NT2/D1 (cell line): ENCODE results near the gene GPRC5C.

Source experiments
- SUZ12 ChIP-seq: IDR thresholded peaks from 2 replicates; pipeline ENCODE4 v1.6.1; 2011; ENCODE audit not compliant: insufficient read length, insufficient read depth; ENCODE audit errors: extremely low read depth
- YY1 ChIP-seq: IDR thresholded peaks from 2 replicates; pipeline ENCODE4 v1.6.1; 2011; ENCODE audit not compliant: insufficient read length, insufficient read depth
- ZNF274 ChIP-seq: IDR thresholded peaks from 2 replicates; pipeline ENCODE4 v1.6.1; 2011; ENCODE audit warnings: mild to moderate bottlenecking, low read depth, low read length

- TF ChIP-seq SUZ12 (no peak), ZNF274 (no peak), YY1 (no peak)
These were observed 5.3 kb upstream of the GPRC5C start for GRCh38 chr17:74426551-74427047.
